Kidney capillary endothelial cell (primary cell): ENCODE results near the gene STX19.
A peak's percentile ranks its signal among the peaks of the same experiment; 100 is the strongest.
"Not testable (repeated sequence)": the region's sequence is repeated elsewhere in the genome, so short reads cannot be mapped to it uniquely, and the experiment has no call there.

Experiments
- DNase-seq: peaks from one replicate; pipeline ENCODE4 v3.0.0-alpha.2; 2018; ENCODE audit warnings: low spot score

The STX19 gene

DNA sequence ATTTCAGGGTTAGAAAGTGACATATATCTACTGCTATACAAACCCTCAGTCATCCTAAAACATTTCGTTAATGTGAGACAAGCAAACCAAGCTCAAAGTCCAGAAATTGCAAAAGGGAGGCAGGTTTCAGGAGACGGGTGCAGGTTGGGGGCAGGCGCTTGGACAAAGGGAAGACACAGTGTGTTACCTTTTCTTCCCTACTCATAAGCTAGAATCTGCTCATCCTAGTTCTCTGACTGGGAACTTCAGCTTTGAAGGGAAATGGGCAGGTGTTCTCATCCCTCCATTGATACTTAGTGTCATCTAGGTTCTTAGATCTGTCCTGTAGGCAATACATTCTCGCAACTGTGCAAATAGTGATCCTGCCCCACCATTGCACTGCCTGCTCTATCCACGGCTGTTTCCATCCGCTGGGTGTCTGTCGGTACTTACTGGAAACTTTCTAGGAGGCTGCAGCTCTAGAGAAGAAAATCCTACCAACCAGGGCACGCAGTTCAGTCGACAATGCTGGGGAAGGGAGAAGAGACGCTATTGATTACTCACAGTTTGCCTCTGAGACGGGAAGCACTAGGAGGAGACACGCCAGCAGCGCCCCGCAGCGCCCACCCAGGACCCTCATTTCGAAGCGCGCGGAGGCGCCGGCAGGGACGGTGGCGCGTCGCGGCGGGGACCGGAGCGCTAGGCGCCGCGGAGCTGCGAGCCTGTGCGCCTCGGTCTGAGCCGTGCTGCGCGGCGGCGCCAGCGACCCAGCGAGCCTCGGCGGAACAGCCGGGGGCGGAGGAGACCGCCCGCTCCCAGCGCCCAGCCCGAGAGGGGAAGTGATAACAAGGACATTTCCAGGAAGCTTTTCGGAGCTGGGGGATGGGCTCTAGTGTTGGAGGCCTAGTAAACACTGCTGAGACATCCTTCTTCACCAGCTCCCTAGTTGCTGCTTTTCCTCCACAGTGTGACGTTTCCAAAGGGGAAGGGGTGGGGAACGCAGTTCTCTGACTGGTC is 55.0 kb downstream of the STX19 start, which contains the start of gene PROS1:
Gene PROS1, minus strand, starts transcription at position 766 of the 996 bp plus-strand sequence. Its CDS starts 147 bp downstream, at position 619.
- DNase-seq, result peak; percentile 82

GRCh38 chr3:93969997-93970396 is 58.4 kb downstream of the STX19 start:
- no peak for DNase-seq

DNA sequence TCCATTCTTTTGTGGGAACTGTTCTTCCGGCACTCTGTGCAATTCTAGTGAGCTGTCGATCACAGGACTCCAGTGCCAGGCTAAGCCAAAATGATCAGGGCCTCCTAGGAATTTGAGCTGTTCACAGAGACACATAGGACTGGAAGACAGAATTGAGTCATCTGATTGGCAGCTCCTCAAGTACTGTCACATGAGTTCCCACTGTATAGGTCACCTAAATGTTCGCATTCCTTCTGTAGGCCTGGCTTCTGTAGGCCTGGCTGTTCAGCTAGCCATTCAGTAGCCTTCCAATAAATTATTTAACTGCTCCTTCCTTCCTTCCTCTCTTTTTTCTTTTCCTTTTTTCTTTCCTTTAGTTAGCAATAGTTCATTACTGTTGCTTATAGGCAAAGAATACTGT is 59.0 kb downstream of the STX19 start:
- no peak for DNase-seq

DNA sequence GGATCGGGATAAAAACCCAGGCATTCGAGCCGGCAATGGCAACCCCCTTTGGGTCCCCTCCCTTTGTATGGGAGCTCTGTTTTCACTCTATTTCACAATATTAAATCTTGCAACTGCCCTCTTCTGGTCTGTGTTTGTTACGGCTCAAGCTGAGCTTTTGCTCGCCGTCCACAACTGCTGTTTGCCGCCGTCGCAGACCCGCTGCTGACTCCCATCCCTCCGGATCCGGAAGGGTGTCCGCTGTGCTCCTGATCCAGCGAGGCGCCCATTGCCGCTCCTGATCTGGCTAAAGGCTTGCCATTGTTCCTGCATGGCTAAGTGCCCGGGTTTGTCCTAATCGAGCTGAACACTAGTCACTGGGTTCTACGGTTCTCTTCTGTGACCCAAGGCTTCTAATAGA is 63.3 kb downstream of the STX19 start:
- not testable (repeated sequence) for DNase-seq
